HG03354 (cell line): ENCODE data around the gene GPR107.

Experiments used
- ATAC-seq: cut with Tn5 transposase; IDR thresholded peaks from one replicate; pipeline ENCODE4 v1.9.1; 2021; ENCODE audit warnings: mild to moderate bottlenecking; ENCODE audit not compliant: unreplicated experiment, poor library complexity, severe bottlenecking

Gene GPR107

GRCh38 chr9:130124085-130124860 lies 70.6 kb downstream of the GPR107 start:
- no peak for ATAC-seq

GRCh38 chr9:130126721-130127433 lies 73.2 kb downstream of the GPR107 start:
- no peak for ATAC-seq

- peak; percentile 55 for ATAC-seq
Measured at GRCh38 chr9:130128251-130128650, 74.5 kb downstream of the GPR107 start.

- peak; percentile 82 for ATAC-seq
Measured at GRCh38 chr9:130128733-130129431, 75.2 kb downstream of the GPR107 start.

- ATAC-seq, result peak; percentile 11
Measured at GRCh38 chr9:130129432-130130061, 75.8 kb downstream of the GPR107 start.

- ATAC-seq, result no peak
Measured at GRCh38 chr9:130132746-130133145, 79.0 kb downstream of the GPR107 start.

- ATAC-seq, result no peak
Measured at GRCh38 chr9:130137081-130137640, 83.5 kb downstream of the GPR107 start.

- ATAC-seq, result no peak
Measured at GRCh38 chr9:130137641-130138081, 84.0 kb downstream of the GPR107 start.

- ATAC-seq, result no peak
Measured at GRCh38 chr9:130138171-130138653, 84.5 kb downstream of the GPR107 start.

GRCh38 chr9:130138791-130139190 lies 85.1 kb downstream of the GPR107 start:
- no peak for ATAC-seq

- ATAC-seq, result no peak
Measured at GRCh38 chr9:130139251-130139650, 85.5 kb downstream of the GPR107 start.

- no peak for ATAC-seq
Measured at GRCh38 chr9:130140706-130141105, 87.0 kb downstream of the GPR107 start.

- no peak for ATAC-seq
Measured at GRCh38 chr9:130142056-130142455, 88.3 kb downstream of the GPR107 start.

GRCh38 chr9:130142641-130143040 lies 88.9 kb downstream of the GPR107 start:
- no peak for ATAC-seq

- no peak for ATAC-seq
Measured at GRCh38 chr9:130143279-130143893, 89.7 kb downstream of the GPR107 start.

- no peak for ATAC-seq
Measured at GRCh38 chr9:130143958-130144366, 90.3 kb downstream of the GPR107 start.

GRCh38 chr9:130144703-130145102 lies 91.0 kb downstream of the GPR107 start:
- ATAC-seq, result no peak

- ATAC-seq, result no peak
Measured at GRCh38 chr9:130145658-130146057, 92.0 kb downstream of the GPR107 start.

- no peak for ATAC-seq
Measured at GRCh38 chr9:130147198-130147597, 93.5 kb downstream of the GPR107 start.
